Transverse colon (tissue), 4 donors: Measurements from ENCODE around the gene UACA.

Source experiments
- POLR2A ChIP-seq: fragments of 450-650 bp; IDR thresholded peaks from one replicate; pipeline ENCODE4 v1.6.1; 2016; ENCODE audit warnings: antibody characterized with exemption, mild to moderate bottlenecking, moderate library complexity
- POLR2AphosphoS5 ChIP-seq, 3 donors: sonication (generic); formaldehyde crosslinking; IDR thresholded peaks; one replicate each; pipeline ENCODE4 v1.6.1; 2016; ENCODE audit warnings: antibody characterized with exemption in 3 of 3
- TF ChIP-seq, protein P1 (sequence below), 5 experiments: fragments of 200-600 bp in 3 of 5; fragments of 450-650 bp in 2 of 5; sonication (generic) in 3 of 5; IDR thresholded peaks; 1 replicate in 2 of 5; 2 replicates in 3 of 5; pipeline ENCODE4 v1.5.1; 2016 to 2017; ENCODE audit warnings: antibody characterized with exemption in 5 of 5, inconsistent platforms in 3 of 5, mild to moderate bottlenecking in 2 of 5, moderate library complexity in 1 of 5

DNA sequence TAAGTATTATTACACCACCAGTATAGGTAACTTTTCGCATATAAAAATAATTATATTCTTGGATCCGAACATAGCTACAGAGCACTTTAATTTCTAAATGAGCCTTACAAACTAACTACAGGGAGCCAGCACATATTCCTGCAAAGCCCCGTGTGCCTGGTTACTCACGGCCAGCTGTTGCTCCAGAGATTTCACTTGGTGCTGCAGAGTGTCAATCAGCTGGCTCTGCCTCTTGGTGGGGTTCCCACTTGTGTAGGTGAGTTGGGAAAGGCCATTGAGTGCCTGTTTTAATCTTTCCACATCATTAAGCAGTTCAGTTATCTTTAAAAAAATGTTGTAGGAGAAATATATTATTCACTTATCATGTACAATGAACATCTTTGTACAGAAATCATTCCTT lies 98.9 kb downstream of the UACA start:
- TF ChIP-seq POLR2A = no peak
- TF ChIP-seq, protein P1, sequence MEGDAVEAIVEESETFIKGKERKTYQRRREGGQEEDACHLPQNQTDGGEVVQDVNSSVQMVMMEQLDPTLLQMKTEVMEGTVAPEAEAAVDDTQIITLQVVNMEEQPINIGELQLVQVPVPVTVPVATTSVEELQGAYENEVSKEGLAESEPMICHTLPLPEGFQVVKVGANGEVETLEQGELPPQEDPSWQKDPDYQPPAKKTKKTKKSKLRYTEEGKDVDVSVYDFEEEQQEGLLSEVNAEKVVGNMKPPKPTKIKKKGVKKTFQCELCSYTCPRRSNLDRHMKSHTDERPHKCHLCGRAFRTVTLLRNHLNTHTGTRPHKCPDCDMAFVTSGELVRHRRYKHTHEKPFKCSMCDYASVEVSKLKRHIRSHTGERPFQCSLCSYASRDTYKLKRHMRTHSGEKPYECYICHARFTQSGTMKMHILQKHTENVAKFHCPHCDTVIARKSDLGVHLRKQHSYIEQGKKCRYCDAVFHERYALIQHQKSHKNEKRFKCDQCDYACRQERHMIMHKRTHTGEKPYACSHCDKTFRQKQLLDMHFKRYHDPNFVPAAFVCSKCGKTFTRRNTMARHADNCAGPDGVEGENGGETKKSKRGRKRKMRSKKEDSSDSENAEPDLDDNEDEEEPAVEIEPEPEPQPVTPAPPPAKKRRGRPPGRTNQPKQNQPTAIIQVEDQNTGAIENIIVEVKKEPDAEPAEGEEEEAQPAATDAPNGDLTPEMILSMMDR (IDR thresholded peaks at IDR 0.05) = no peak
- no peak for TF ChIP-seq POLR2AphosphoS5 (IDR thresholded peaks at IDR 0.05)
